DMS53 (cell line): ENCODE data around the gene TNMD.
"Not testable (repeated sequence)": the region's sequence is repeated elsewhere in the genome, so short reads cannot be mapped to it uniquely, and the experiment has no call there.

Experiments used
- DNase-seq: peaks from one replicate; lab custom pipeline; 2025; lab: John Stamatoyannopoulos, UW

TNMD gene

DNA sequence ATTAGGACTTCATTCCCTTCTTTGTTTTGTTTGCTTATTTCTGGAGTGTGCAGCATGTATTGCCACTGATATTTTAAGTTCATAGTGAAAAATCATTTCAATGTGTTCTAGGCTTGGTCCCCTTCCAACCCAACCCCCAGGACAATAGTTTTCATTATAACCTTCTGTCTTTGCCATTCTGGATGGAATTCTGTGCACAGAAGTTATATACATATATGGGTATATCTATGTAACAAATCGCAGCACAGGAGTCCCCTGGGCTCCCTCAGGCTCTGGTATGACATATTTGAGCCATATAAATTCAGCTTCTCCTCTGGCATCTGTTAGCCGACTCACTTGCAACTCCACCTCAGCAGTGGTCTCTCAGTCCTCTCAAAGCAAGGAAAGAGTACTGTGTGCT lies at the start of gene TNMD:
TSS of gene TNMD (plus strand) at position 326 of the 400 bp plus-strand sequence. CDS start 83 bp downstream, outside the sequence.
- DNase-seq: no peak

DNA sequence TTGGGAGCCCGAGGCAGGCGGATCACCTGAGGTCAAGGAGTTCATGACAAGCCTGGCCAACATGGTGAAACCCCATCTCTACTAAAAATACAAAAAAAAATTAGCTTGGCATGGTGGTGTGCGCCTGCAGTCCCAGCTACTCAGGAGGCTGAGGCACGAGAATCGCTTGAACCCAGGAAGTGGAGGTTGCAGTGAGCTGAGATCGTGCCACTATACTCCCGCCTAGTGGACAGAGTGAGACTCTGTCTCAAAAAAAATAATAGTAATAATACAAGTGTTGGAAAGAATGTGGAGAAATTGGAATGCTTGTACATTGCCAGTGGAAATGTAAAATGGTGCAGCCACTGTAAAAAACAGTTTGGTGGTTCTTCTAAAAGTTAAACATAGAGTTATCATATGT lies 19.2 kb upstream of the TNMD start:
- not testable (repeated sequence) for DNase-seq

DNA sequence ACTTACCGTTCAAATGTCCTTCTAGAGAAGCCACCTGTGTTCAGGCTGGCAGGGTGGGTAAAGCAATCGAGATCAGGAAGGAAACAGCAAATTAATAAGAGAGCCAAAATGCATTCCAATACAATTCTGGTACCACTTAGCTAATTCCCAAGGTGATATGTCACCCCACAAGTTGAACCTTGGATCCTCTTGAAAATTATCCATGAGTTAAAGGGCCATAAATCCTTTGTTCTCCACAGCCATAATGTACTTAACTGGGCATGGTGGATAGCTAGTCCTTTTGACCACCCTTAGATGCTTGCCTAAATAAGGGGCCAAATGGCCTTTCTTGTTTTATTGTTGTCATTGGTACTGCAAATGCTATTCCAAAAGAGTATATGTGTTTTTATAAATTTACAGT lies 2.0 kb downstream of the TNMD start:
- no peak for DNase-seq

DNA sequence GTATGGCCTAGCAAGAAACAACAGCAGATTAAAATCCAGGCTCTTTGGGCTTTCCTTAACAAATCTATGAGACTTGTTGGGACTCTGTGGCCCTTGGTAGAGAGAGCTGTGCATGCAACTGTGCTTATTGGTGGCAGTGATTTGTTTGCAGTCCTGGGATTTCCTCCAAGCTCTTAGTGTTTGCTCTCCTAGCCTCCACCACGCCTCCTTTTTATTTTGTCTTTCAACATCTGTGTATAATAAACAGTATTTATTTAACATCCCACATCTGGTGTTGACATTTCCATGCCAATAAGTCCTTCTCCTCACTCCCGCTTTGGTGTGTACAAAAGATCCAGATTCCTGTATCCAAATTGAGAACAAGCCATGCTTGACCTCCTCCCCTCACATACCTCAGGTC lies 3.1 kb downstream of the TNMD start:
- DNase-seq: peak; percentile 32

DNA sequence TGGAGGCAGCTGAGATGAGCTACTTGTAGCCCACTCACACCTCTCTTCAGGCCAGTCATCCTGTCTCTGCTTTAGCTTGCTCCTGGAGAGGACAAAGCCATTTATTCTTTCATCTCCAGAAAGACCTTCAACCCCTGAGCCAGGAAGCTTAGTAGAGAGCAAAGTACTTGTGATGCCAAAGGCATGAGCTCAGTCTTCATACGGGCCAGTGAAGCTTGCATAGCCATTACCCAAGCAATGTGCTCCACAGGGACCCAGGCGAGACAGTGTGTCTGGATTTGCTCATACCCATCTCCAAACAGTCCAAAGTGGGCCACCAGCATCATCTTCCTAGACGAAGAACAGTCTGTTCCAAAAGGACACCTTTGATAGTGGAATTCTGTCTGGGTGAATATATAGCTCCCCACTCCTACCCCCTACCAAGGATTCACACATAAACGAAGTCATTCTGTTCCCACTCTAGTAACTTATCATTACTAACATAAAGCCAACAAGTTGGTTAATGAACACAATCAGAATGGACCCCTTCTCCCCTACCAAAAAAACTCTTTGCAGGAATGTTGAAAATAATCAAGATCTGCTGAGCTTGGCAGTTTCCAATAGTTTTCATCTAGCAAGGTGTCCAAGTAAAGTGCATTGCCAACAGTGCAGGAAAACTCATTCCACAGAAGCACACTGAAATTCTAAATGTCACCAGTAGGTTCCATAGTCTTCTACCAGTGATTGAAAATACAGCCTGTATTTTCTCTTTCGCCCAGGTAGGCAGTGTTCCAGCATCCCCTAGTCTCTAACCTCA lies 6.7 kb downstream of the TNMD start:
- DNase-seq: peak; percentile 43

- no peak for DNase-seq
These were observed 8.4 kb downstream of the TNMD start for GRCh38 chrX:100593126-100593525.

- no peak for DNase-seq
These were observed 8.8 kb downstream of the TNMD start for GRCh38 chrX:100593581-100593980.

- DNase-seq: no peak
These were observed 11.9 kb downstream of the TNMD start for GRCh38 chrX:100596601-100597000.

- no peak for DNase-seq
These were observed 14.7 kb downstream of the TNMD start for GRCh38 chrX:100599456-100599855.

DNA sequence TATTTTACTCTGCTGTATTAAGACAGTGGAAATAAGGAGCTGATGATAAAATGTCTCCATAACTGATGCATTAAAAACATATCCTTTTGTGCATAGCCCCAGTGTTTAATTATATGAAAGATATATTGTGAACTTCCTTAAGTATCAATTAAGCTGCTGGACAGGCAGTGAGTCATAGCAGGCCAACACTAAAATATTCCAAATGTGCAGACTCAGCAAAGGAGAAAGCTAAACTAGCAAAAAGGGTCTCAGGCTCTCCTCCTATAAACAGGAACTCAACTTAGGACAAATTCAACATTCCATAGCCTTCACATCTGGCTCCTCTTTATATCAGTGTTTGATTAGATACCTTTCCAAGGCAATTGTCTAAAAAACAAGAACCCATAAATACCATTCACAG lies 15.6 kb downstream of the TNMD start:
- no peak for DNase-seq

GRCh38 chrX:100600758-100601157 lies 16.0 kb downstream of the TNMD start:
- DNase-seq: no peak

GRCh38 chrX:100606753-100607152 lies 22.0 kb downstream of the TNMD start:
- no peak for DNase-seq

- DNase-seq: peak; percentile 2
These were observed 24.9 kb downstream of the TNMD start for GRCh38 chrX:100609591-100609990.

DNA sequence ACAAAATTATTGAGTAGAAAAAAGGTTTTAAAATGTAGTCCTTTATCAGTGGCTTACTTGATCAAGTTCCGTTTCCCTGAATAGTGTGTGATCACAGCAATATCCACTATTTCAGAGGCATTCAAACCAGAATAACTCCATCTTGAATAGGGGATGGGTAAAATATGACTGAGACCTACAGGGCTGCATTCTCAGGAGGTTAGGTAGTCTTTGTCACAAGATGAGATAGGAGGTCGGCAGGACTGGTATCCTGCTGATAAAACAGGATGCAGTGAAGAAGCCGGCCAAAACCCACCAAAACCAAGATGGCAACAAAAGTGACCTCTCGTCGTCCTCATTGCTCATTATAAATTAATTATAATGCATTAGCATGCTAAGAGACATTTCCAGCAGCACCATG lies 27.2 kb downstream of the TNMD start:
- DNase-seq: no peak

DNA sequence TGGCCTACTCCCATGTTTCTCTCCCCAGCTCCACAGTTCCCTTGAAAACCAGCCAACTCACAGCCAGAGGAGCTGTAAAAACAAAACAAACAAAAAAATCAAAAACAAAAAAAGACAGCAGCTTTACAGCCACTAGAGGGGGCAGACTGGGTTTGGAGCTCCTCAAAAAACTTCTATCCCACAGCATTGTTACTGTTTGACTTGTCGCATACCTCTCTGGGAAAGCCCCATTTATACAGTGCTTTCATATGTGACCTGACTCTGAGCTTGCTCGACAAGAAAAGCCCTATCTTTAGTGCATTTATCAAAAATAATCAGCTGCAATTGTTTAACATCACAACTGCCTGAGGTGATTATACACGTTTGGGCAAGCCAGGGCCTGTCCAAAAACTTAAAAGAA lies 30.3 kb downstream of the TNMD start:
- peak; percentile 61 for DNase-seq

- no peak for DNase-seq
These were observed 38.3 kb downstream of the TNMD start for GRCh38 chrX:100623001-100623400.

- no peak for DNase-seq
These were observed 41.3 kb downstream of the TNMD start for GRCh38 chrX:100625985-100626491.

- no peak for DNase-seq
These were observed 50.3 kb downstream of the TNMD start for GRCh38 chrX:100635040-100635439.

DNA sequence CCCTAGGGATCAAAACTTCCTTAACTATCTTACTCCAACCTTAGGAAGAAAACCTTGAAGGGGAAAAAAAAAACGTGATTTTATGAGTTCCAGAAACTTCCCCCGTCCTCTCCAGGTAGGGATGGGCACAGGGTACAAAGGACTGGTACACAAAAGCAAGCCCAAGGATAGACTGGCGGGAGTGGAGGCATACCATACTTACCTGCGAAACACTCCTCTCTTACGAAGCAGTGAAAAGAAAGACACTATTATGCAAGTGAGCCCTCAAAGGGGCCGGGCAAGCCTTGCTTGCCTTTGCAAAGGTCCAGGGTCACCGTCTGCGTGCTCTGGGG lies 51.2 kb downstream of the TNMD start:
- peak; percentile 47 for DNase-seq

DNA sequence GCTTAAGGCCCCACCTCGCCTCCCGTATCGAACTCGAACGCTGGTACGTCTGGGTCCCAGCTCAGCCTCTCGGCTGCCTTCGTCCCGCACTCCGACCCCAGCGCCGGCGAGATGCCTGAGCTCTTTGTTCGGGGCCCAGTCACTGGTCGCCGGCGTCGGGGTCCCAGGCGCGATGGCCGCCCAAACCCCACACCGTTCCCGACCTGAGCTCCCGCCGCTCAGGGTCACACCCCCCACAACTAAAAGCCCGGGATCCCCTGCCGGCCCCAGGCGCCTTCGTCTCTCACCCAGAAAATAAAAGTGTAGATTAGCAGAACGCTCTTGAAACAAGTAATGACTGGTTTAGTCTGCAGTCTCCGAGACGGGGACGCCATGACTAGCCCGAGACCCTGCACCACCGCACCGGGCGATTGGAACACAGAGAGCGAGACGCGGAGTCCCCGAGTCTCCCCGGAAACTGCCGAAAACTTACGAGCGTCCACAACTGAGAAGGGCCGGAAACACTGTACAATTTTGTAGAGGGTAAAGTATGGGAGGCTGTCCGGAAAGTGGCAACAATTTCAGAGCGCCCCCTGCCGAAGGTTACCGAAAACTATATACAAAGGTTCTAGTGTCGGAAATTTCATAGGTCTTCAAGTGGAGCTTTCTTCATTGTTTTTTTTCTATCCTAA lies 51.7 kb downstream of the TNMD start, which contains the start of gene TSPAN6:
TSS of gene TSPAN6 (minus strand) at position 486 of the 671 bp plus-strand sequence. CDS start at position 374, 112 bp downstream.
- peak; percentile 93 for DNase-seq

DNA sequence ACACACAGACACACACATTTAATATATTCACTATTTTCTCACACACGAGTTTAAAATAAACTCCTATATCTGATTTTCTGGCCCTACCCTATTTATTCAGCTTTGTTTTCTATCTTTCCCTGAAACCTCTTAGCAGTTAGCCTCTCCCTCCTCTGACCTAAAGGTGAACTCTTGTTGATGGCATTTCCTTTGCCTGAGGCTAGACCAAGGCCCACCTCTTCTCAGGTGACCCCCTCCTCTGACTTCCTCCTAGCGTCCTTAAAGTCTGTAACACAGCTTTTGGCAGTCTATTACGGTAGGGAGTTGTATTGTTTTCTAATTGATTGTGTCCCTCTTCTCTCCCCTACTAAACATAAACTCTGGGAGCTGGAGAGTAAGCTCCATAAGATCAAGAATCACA lies 57.6 kb downstream of the TNMD start:
- DNase-seq: no peak

DNA sequence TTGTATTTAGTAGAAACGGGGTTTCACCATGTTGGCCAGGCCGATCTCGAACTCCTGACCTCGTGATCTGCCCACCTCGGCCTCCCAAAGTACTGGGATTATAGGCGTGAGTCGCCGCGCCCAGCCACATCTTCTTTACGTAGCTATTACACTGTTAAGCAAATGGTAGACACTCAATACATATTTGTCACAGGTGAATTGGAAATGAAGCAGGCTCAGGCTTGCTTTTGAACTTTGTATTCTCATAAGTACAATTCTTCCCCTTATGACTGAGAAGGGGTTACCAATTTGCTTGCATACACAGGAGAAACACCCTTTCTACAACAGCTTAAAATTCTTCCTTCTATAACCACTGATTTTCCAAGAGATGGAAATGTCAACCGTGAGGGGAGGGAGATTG lies 58.5 kb downstream of the TNMD start:
- no peak for DNase-seq
